C4-2B (cell line): Measurements from ENCODE around the gene ATF6B.

Experiments
- CTCF ChIP-seq: fragments of 450-650 bp; conservative IDR thresholded peaks from 2 replicates; pipeline ENCODE4 v1.5.1; 2017; ENCODE audit warnings: mild to moderate bottlenecking
- ZFX ChIP-seq: fragments of 450-650 bp; IDR thresholded peaks from 2 replicates; pipeline ENCODE4 v1.6.1; 2017

GRCh38 chr6:32131439-32131948 is 3.4 kb upstream of the ATF6B start:
- no peak for TF ChIP-seq CTCF
- TF ChIP-seq ZFX: no peak
